Mesodermal cell (in vitro differentiated cells): Measurements from ENCODE around the gene FBXW10.
"Not testable (repeated sequence)": the region's sequence is repeated elsewhere in the genome, so short reads cannot be mapped to it uniquely, and the experiment has no call there.

Experiments
- H3K27ac ChIP-seq: 2 replicates; pipeline ENCODE4 v1.7.0; 2013; ENCODE audit warnings: mild to moderate bottlenecking, low read depth, low read length, moderate library complexity; ENCODE audit not compliant: severe bottlenecking
- H3K36me3 ChIP-seq: 2 replicates; pipeline ENCODE4 v1.7.1; 2013; ENCODE audit warnings: mild to moderate bottlenecking, low read length, moderate library complexity; ENCODE audit not compliant: control insufficient read depth, insufficient read depth
- H3K4me1 ChIP-seq: one replicate; pipeline ENCODE4 v1.7.1; 2013; ENCODE audit warnings: mild to moderate bottlenecking, low read length; ENCODE audit not compliant: insufficient read depth, control insufficient read depth, poor library complexity, severe bottlenecking
- H3K4me3 ChIP-seq: 2 replicates; pipeline ENCODE4 v1.7.0; 2013; ENCODE audit warnings: low read length, control low read depth, mild to moderate bottlenecking; ENCODE audit not compliant: insufficient read depth, poor library complexity, severe bottlenecking; ENCODE audit errors: extremely low read depth
- H3K9me3 ChIP-seq: 2 replicates; pipeline ENCODE4 v1.7.1; 2013; ENCODE audit warnings: mild to moderate bottlenecking, low read length, moderate library complexity; ENCODE audit not compliant: control insufficient read depth
- WGBS, 2 experiments: methylation state at CpG; one replicate each; pipeline ENCODE4 v1.1.5; 2013; ENCODE audit warnings: missing lambda C conversion rate in 2 of 2; ENCODE audit not compliant: insufficient coverage in 2 of 2; 5-methylcytosine and 5-hydroxymethylcytosine counted together

Gene FBXW10

GRCh38 chr17:18723509-18723908 is 20.3 kb upstream of the FBXW10 start:
- H3K27ac ChIP-seq, H3K4me1 ChIP-seq, H3K9me3 ChIP-seq, H3K4me3 ChIP-seq, H3K36me3 ChIP-seq: not testable (repeated sequence)
- WGBS, 2 experiments, result no CpG with 5 or more reads among the region's 1 CpG

GRCh38 chr17:18732438-18732837 is 11.4 kb upstream of the FBXW10 start:
- not testable (repeated sequence) for H3K4me1 ChIP-seq, H3K9me3 ChIP-seq, H3K36me3 ChIP-seq, H3K4me3 ChIP-seq, H3K27ac ChIP-seq
- no CpG with 5 or more reads among the region's 1 CpG for WGBS, 2 experiments

GRCh38 chr17:18733350-18733749 is 10.5 kb upstream of the FBXW10 start:
- H3K9me3 ChIP-seq, H3K4me1 ChIP-seq, H3K36me3 ChIP-seq, H3K27ac ChIP-seq, H3K4me3 ChIP-seq: not testable (repeated sequence)
- 73 to 95% methylated on average over 2 to 3 of the region's 4 CpGs for WGBS, 2 experiments

- not testable (repeated sequence) for H3K4me1 ChIP-seq, H3K36me3 ChIP-seq, H3K9me3 ChIP-seq, H3K27ac ChIP-seq, H3K4me3 ChIP-seq
- 90 to 100% methylated on average over 3 to 4 of the region's 7 CpGs for WGBS, 2 experiments
Measured at GRCh38 chr17:18739616-18740391, 4.0 kb upstream of the FBXW10 start.

GRCh38 chr17:18741228-18741627 is 2.6 kb upstream of the FBXW10 start:
- not testable (repeated sequence) for H3K9me3 ChIP-seq, H3K36me3 ChIP-seq, H3K4me1 ChIP-seq, H3K4me3 ChIP-seq, H3K27ac ChIP-seq
- whole genome bisulfite sequencing, 2 experiments, result 96 to 100% methylated on average over 2 of the region's 6 CpGs

- H3K27ac ChIP-seq, H3K4me1 ChIP-seq, H3K4me3 ChIP-seq, H3K9me3 ChIP-seq, H3K36me3 ChIP-seq: not testable (repeated sequence)
- WGBS, 2 experiments, result no CpG with 5 or more reads among the region's 4 CpGs
Measured at GRCh38 chr17:18744726-18745125, 872 bp downstream of the FBXW10 start.

- not testable (repeated sequence) for H3K36me3 ChIP-seq, H3K4me3 ChIP-seq, H3K9me3 ChIP-seq, H3K4me1 ChIP-seq, H3K27ac ChIP-seq
- 40% methylated on average over 1 of the region's 3 CpGs; no CpG with 5 or more reads in 1 of the 2 experiments for WGBS, 2 experiments
Measured at GRCh38 chr17:18746551-18746950, 2.7 kb downstream of the FBXW10 start.

- WGBS, 2 experiments, result no CpG with 5 or more reads among the region's 6 CpGs
- not testable (repeated sequence) for H3K27ac ChIP-seq, H3K4me3 ChIP-seq, H3K9me3 ChIP-seq, H3K36me3 ChIP-seq, H3K4me1 ChIP-seq
Measured at GRCh38 chr17:18747501-18747900, 3.6 kb downstream of the FBXW10 start.

GRCh38 chr17:18750242-18750641 is 6.4 kb downstream of the FBXW10 start:
- H3K36me3 ChIP-seq, H3K4me1 ChIP-seq, H3K9me3 ChIP-seq, H3K27ac ChIP-seq, H3K4me3 ChIP-seq: not testable (repeated sequence)
- WGBS, 2 experiments, result no CpG with 5 or more reads among the region's 1 CpG

- not testable (repeated sequence) for H3K4me1 ChIP-seq, H3K36me3 ChIP-seq, H3K4me3 ChIP-seq, H3K27ac ChIP-seq, H3K9me3 ChIP-seq
- WGBS, 2 experiments, result 92 to 96% methylated on average over 2 to 3 of the region's 6 CpGs
Measured at GRCh38 chr17:18753829-18754409, 10.1 kb downstream of the FBXW10 start.

GRCh38 chr17:18755969-18756368 is 12.1 kb downstream of the FBXW10 start:
- WGBS, 2 experiments, result no CpG with 5 or more reads among the region's 4 CpGs
- H3K36me3 ChIP-seq, H3K4me1 ChIP-seq, H3K9me3 ChIP-seq, H3K27ac ChIP-seq, H3K4me3 ChIP-seq: not testable (repeated sequence)
